ENCODE measurements around the gene ROBO1.

DNA sequence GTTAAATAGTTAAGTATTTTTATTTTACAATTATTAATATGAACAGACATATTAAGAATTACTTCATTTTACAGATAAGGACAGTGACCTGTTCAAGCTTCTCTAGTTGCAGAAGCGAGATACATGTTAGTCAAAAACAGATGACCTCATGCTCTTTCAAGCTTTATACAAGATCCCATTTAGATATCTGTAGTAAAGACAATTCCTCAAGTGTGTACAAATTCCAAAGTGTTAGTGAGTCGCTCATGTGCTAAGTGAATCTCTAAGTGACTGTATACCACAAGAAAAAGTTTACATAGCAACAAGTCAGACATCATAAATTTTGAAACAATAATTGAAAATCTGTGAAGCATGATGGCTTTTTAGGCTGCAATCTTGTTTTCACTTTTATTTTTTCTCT is 293.8 kb downstream of the ROBO1 start:
- TF ChIP-seq, protein P1, sequence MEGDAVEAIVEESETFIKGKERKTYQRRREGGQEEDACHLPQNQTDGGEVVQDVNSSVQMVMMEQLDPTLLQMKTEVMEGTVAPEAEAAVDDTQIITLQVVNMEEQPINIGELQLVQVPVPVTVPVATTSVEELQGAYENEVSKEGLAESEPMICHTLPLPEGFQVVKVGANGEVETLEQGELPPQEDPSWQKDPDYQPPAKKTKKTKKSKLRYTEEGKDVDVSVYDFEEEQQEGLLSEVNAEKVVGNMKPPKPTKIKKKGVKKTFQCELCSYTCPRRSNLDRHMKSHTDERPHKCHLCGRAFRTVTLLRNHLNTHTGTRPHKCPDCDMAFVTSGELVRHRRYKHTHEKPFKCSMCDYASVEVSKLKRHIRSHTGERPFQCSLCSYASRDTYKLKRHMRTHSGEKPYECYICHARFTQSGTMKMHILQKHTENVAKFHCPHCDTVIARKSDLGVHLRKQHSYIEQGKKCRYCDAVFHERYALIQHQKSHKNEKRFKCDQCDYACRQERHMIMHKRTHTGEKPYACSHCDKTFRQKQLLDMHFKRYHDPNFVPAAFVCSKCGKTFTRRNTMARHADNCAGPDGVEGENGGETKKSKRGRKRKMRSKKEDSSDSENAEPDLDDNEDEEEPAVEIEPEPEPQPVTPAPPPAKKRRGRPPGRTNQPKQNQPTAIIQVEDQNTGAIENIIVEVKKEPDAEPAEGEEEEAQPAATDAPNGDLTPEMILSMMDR (conservative IDR thresholded peaks at IDR 0.05), result no peak
- no peak for TF ChIP-seq ZFX (IDR thresholded peaks at IDR 0.05)
